ENCODE measurements around the gene HDLBP. TPM values are rescaled to one million over a fixed set of nuclear protein-coding genes. Genes with fewer than 3 reads are reported as not detected.

The HDLBP gene, protein sequence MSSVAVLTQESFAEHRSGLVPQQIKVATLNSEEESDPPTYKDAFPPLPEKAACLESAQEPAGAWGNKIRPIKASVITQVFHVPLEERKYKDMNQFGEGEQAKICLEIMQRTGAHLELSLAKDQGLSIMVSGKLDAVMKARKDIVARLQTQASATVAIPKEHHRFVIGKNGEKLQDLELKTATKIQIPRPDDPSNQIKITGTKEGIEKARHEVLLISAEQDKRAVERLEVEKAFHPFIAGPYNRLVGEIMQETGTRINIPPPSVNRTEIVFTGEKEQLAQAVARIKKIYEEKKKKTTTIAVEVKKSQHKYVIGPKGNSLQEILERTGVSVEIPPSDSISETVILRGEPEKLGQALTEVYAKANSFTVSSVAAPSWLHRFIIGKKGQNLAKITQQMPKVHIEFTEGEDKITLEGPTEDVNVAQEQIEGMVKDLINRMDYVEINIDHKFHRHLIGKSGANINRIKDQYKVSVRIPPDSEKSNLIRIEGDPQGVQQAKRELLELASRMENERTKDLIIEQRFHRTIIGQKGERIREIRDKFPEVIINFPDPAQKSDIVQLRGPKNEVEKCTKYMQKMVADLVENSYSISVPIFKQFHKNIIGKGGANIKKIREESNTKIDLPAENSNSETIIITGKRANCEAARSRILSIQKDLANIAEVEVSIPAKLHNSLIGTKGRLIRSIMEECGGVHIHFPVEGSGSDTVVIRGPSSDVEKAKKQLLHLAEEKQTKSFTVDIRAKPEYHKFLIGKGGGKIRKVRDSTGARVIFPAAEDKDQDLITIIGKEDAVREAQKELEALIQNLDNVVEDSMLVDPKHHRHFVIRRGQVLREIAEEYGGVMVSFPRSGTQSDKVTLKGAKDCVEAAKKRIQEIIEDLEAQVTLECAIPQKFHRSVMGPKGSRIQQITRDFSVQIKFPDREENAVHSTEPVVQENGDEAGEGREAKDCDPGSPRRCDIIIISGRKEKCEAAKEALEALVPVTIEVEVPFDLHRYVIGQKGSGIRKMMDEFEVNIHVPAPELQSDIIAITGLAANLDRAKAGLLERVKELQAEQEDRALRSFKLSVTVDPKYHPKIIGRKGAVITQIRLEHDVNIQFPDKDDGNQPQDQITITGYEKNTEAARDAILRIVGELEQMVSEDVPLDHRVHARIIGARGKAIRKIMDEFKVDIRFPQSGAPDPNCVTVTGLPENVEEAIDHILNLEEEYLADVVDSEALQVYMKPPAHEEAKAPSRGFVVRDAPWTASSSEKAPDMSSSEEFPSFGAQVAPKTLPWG (N-terminal part only)
- 100 to 1,000 TPM; 415 to 476 TPM for total RNA-seq
- 100 to 1,000 TPM; 220 to 221 TPM for polyA plus RNA-seq
- long read RNA-seq, donor 1, full-length matches to known transcripts = 57 of 434 reads
- long read RNA-seq, donor 1, partial matches to known transcripts = 322 of 434 reads
- long read RNA-seq, donor 1, other reads (novel, unspliced or antisense) = 55 of 434 reads
- long read RNA-seq, donor 2, full-length matches to known transcripts = 126 of 270 reads
- long read RNA-seq, donor 2, partial matches to known transcripts = 101 of 270 reads
- long read RNA-seq, donor 2, other reads (novel, unspliced or antisense) = 43 of 270 reads

DNA sequence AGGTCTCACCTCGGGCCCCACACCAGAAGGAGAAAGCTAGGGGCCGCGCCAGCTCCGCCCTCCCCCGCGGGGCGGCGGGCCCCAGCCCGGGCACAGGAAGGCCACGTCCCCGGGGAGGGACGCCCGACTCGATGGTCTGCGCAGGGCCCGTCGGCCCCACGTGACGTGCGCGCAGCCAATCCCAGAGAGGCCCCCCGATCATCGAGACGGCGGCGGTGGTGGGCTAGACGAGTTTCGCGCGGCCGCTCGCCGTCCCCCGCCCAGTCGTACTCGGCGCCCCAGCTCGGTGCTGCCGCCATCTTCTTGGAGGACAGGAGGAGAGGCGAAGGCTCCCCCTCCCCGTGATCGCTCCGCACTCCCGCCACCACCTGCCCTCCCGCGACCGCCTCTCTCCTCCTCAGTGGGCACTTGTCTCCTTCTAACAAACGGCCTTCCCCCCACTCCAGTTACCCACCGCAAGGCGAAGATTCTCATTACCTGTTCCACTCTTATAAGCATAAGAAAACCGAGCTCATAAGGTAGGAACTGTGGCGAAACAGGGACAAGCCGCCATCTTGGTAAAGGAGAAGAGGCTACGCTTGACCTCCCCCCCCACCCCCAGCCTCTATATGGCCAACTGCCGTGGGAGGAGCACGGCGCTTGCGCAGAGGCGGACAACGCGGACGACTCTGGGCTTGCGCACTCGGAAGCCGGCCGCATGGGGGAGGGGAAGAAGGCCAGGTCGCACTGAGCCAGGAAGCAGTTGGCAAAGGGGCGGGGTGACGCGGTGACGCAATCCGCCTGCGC, at the start of gene HDLBP:
HDLBP (minus strand) TSS at position 580 of the 786 bp plus-strand sequence. CDS start 48,803 bp downstream, outside the sequence.
- ATAC-seq (ENCODE audit: low FRiP score) = peak; percentile 97
- 0 to 1% methylated on average over 44 to 73 of the region's 73 CpGs for WGBS, 2 donors
- Histone ChIP-seq H3K4me3 (ENCODE audit: low read length in 2 of 2) (peak within 1 kb of the TSS; percentile 65 to 81), H3K27ac (ENCODE audit: low read depth in 1 of 2, low read length in 2 of 2) (peak within 1 kb of the TSS; percentile 88 to 98), H3K9me3 (ENCODE audit: control insufficient read depth, low read length) (no peaks in the 10 kb centered on the region), H3K4me1 (ENCODE audit: control insufficient read depth in 1 of 2, insufficient read depth in 2 of 2, low read length in 2 of 2) (peaks cover 0 to 5% of the 10 kb centered on the region in 2 donors), H3K36me3 (ENCODE audit: control insufficient read depth in 1 of 2, insufficient read depth in 2 of 2, low read length in 1 of 2) (no peaks in the 10 kb centered on the region), H3K27me3 (ENCODE audit: control insufficient read depth in 1 of 2, insufficient read depth in 2 of 2, low read length in 1 of 2) (no peaks in the 10 kb centered on the region)
- intact Hi-C loops (cut with DNase I) = loop anchor here (2.0 to 5.0 kb wide), 3 partner anchors 37 to 43 kb away; partner anchors contain the start of gene FARP2 (in 1 of the 2)
- peak; percentile 100 for DNase-seq

DNA sequence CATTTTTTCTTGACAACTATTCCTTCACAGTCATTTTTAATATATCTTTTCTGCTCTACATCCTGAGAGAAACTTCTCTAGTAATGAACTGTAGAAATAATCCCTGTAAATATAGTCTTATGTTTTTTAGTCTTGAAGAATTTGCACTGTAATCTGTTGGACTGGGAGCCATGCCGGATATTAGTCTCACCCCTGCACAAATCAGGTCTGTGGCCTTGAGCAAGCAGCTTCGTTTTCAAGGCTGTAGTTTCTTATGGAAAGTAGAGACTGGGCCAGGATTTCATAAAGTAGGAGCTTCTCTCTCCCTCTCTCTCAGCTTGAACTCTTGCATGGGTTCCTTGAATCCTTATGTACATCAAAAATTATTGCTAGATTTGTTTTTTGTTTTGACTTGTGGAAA, 49.3 kb upstream of the HDLBP start:
- no peak for DNase-seq
- ATAC-seq (ENCODE audit: low FRiP score) = no peak
- intact Hi-C loops (cut with DNase I) = no loop called here
- peaks cover 0 to 10% of the 10 kb centered on the region in 2 donors for H3K4me1 ChIP-seq (ENCODE audit: control insufficient read depth in 1 of 2, insufficient read depth in 2 of 2, low read length in 2 of 2)
- H3K27me3 ChIP-seq (ENCODE audit: control insufficient read depth in 1 of 2, insufficient read depth in 2 of 2, low read length in 1 of 2) = no peaks in the 10 kb centered on the region
- no peak overlapping the region for H3K4me3 ChIP-seq (ENCODE audit: low read length in 2 of 2)
- no peaks in the 10 kb centered on the region for H3K36me3 ChIP-seq (ENCODE audit: control insufficient read depth in 1 of 2, insufficient read depth in 2 of 2, low read length in 1 of 2)
- WGBS, 2 donors = 34 to 47% methylated on average over 2 of the region's 2 CpGs
- no peaks in the 10 kb centered on the region for H3K9me3 ChIP-seq (ENCODE audit: control insufficient read depth, low read length)
- H3K27ac ChIP-seq (ENCODE audit: low read depth in 1 of 2, low read length in 2 of 2) = no peak overlapping the region

- Histone ChIP-seq H3K27me3 (ENCODE audit: control insufficient read depth in 1 of 2, insufficient read depth in 2 of 2, low read length in 1 of 2) (no peaks in the 10 kb centered on the region), H3K36me3 (ENCODE audit: control insufficient read depth in 1 of 2, insufficient read depth in 2 of 2, low read length in 1 of 2) (no peaks in the 10 kb centered on the region), H3K4me1 (ENCODE audit: control insufficient read depth in 1 of 2, insufficient read depth in 2 of 2, low read length in 2 of 2) (peaks cover 0 to 10% of the 10 kb centered on the region in 2 donors), H3K9me3 (ENCODE audit: control insufficient read depth, low read length) (no peaks in the 10 kb centered on the region), H3K4me3 (ENCODE audit: low read length in 2 of 2) (no peak overlapping the region), H3K27ac (ENCODE audit: low read depth in 1 of 2, low read length in 2 of 2) (peak overlapping the region; percentile 32 to 71)
- intact Hi-C loops (cut with DNase I) = no loop called here
- 65% methylated on average over 7 of the region's 7 CpGs for whole genome bisulfite sequencing, 2 donors
- peak; percentile 39 for ATAC-seq (ENCODE audit: low FRiP score)
- DNase-seq = no peak
These were observed 48.0 kb upstream of the HDLBP start for GRCh38 chr2:241363426-241363825.

- Histone ChIP-seq H3K4me1 (ENCODE audit: control insufficient read depth in 1 of 2, insufficient read depth in 2 of 2, low read length in 2 of 2) (peaks cover 3 to 6% of the 10 kb centered on the region in 2 donors), H3K36me3 (ENCODE audit: control insufficient read depth in 1 of 2, insufficient read depth in 2 of 2, low read length in 1 of 2) (no peaks in the 10 kb centered on the region), H3K27ac (ENCODE audit: low read depth in 1 of 2, low read length in 2 of 2) (no peak overlapping the region), H3K9me3 (ENCODE audit: control insufficient read depth, low read length) (no peaks in the 10 kb centered on the region), H3K27me3 (ENCODE audit: control insufficient read depth in 1 of 2, insufficient read depth in 2 of 2, low read length in 1 of 2) (no peaks in the 10 kb centered on the region), H3K4me3 (ENCODE audit: low read length in 2 of 2) (no peak overlapping the region)
- intact Hi-C loops (cut with DNase I) = loop anchor here in 1 of 2 donors (5.0 kb wide), 1 partner anchor 33 kb away; no protein-coding TSS in a partner anchor
- no peak for DNase-seq
- WGBS, 2 donors = 88 to 91% methylated on average over 7 of the region's 7 CpGs
- no peak for ATAC-seq (ENCODE audit: low FRiP score)
These were observed 44.1 kb upstream of the HDLBP start for GRCh38 chr2:241359481-241360045.

GRCh38 chr2:241358470-241358869, 43.0 kb upstream of the HDLBP start:
- Histone ChIP-seq H3K9me3 (ENCODE audit: control insufficient read depth, low read length) (no peaks in the 10 kb centered on the region), H3K27ac (ENCODE audit: low read depth in 1 of 2, low read length in 2 of 2) (no peak overlapping the region), H3K4me1 (ENCODE audit: control insufficient read depth in 1 of 2, insufficient read depth in 2 of 2, low read length in 2 of 2) (peaks cover 1 to 6% of the 10 kb centered on the region in 2 donors), H3K27me3 (ENCODE audit: control insufficient read depth in 1 of 2, insufficient read depth in 2 of 2, low read length in 1 of 2) (no peaks in the 10 kb centered on the region), H3K36me3 (ENCODE audit: control insufficient read depth in 1 of 2, insufficient read depth in 2 of 2, low read length in 1 of 2) (no peaks in the 10 kb centered on the region), H3K4me3 (ENCODE audit: low read length in 2 of 2) (no peak overlapping the region)
- no peak for ATAC-seq (ENCODE audit: low FRiP score)
- intact Hi-C loops (cut with DNase I) = loop anchor here in 1 of 2 donors (5.0 kb wide), 1 partner anchor 34 kb away; no protein-coding TSS in a partner anchor
- DNase-seq = no peak
- 85 to 87% methylated on average over 5 of the region's 5 CpGs for WGBS, 2 donors

GRCh38 chr2:241357531-241357930, 42.1 kb upstream of the HDLBP start:
- 57 to 63% methylated on average over 3 of the region's 3 CpGs for WGBS, 2 donors
- Histone ChIP-seq H3K4me1 (ENCODE audit: control insufficient read depth in 1 of 2, insufficient read depth in 2 of 2, low read length in 2 of 2) (peaks cover 0 to 6% of the 10 kb centered on the region in 2 donors), H3K4me3 (ENCODE audit: low read length in 2 of 2) (peak overlapping the region in 1 of 2 donors; percentile 74), H3K27me3 (ENCODE audit: control insufficient read depth in 1 of 2, insufficient read depth in 2 of 2, low read length in 1 of 2) (no peaks in the 10 kb centered on the region), H3K27ac (ENCODE audit: low read depth in 1 of 2, low read length in 2 of 2) (no peak overlapping the region), H3K36me3 (ENCODE audit: control insufficient read depth in 1 of 2, insufficient read depth in 2 of 2, low read length in 1 of 2) (no peaks in the 10 kb centered on the region), H3K9me3 (ENCODE audit: control insufficient read depth, low read length) (no peaks in the 10 kb centered on the region)
- ATAC-seq (ENCODE audit: low FRiP score) (no peak), DNase-seq (no peak)
- intact Hi-C loops (cut with DNase I) = loop anchor here in 1 of 2 donors (2.0 to 5.0 kb wide), 2 partner anchors 35 to 43 kb away; partner anchors contain the start of genes HDLBP and SEPTIN2

GRCh38 chr2:241356871-241357260, 41.4 kb upstream of the HDLBP start:
- Histone ChIP-seq H3K4me3 (ENCODE audit: low read length in 2 of 2) (peak overlapping the region; percentile 23 to 74), H3K27me3 (ENCODE audit: control insufficient read depth in 1 of 2, insufficient read depth in 2 of 2, low read length in 1 of 2) (no peaks in the 10 kb centered on the region), H3K36me3 (ENCODE audit: control insufficient read depth in 1 of 2, insufficient read depth in 2 of 2, low read length in 1 of 2) (no peaks in the 10 kb centered on the region), H3K4me1 (ENCODE audit: control insufficient read depth in 1 of 2, insufficient read depth in 2 of 2, low read length in 2 of 2) (peaks cover 0 to 6% of the 10 kb centered on the region in 2 donors), H3K9me3 (ENCODE audit: control insufficient read depth, low read length) (no peaks in the 10 kb centered on the region), H3K27ac (ENCODE audit: low read depth in 1 of 2, low read length in 2 of 2) (peak overlapping the region; percentile 20 to 38)
- no peak for DNase-seq
- ATAC-seq (ENCODE audit: low FRiP score) = no peak
- intact Hi-C loops (cut with DNase I) = loop anchor here in 1 of 2 donors (1.0 to 5.0 kb wide), 3 partner anchors 22 to 42 kb away; partner anchors contain the start of genes HDLBP and SEPTIN2
- 4 to 8% methylated on average over 5 of the region's 5 CpGs for WGBS, 2 donors
